Prostate gland (tissue), 2 donors: ENCODE measurements around the gene TMEM184A. TPM values are rescaled to one million over a fixed set of nuclear protein-coding genes. Genes with fewer than 3 reads are reported as not detected.

Experiments used
- DNase-seq: peaks from one replicate; pipeline ENCODE4 v3.0.0-alpha.2; 2019; ENCODE audit warnings: low spot score
- H3K27ac ChIP-seq, 2 donors: fragments of 200-600 bp; sonication (generic); 2 replicates each; pipeline ENCODE4 v1.5.1; 2017 to 2019
- H3K27me3 ChIP-seq: fragments of 200-600 bp; sonication (generic); replicated peaks from 2 replicates; pipeline ENCODE4 v1.5.1; 2019; ENCODE audit not compliant: insufficient read depth
- H3K36me3 ChIP-seq, 2 donors: fragments of 200-600 bp; sonication (generic); 1 replicate in 1 of 2; 2 replicates in 1 of 2; pipeline versions ENCODE4 v1.5.1 to v1.8.1; 2017 to 2019
- H3K4me1 ChIP-seq: fragments of 200-600 bp; sonication (generic); replicated peaks from 2 replicates; pipeline ENCODE4 v1.5.1; 2019
- H3K4me3 ChIP-seq, 2 donors: fragments of 200-600 bp; sonication (generic); 2 replicates each; pipeline ENCODE4 v1.5.1; 2017 to 2019
- H3K9me3 ChIP-seq: fragments of 200-600 bp; sonication (generic); 2 replicates; pipeline ENCODE4 v1.5.1; 2017
- POLR2A ChIP-seq: fragments of 450-650 bp; IDR thresholded peaks from one replicate; pipeline ENCODE4 v1.6.1; 2016; ENCODE audit warnings: antibody characterized with exemption, mild to moderate bottlenecking
- POLR2AphosphoS5 ChIP-seq: sonication (generic); formaldehyde crosslinking; IDR thresholded peaks from one replicate; pipeline ENCODE4 v1.6.1; 2017; ENCODE audit warnings: antibody characterized with exemption
- WGBS: methylation state at CpG from one replicate; pipeline ENCODE4 v1.1.5; 2018; 5-methylcytosine and 5-hydroxymethylcytosine counted together
- intact Hi-C: fragments of 100-400 bp; cut with DNase I; formaldehyde crosslinking; loops from one replicate; pipeline ENCODE4 v1.14.2; 2022
- total RNA-seq, 2 donors: library from RNA; depleted of rRNA; stranded (reverse); fragments of >200 nt; gene quantifications; one replicate each; pipeline ENCODE4 v1.1.0, GENCODE V29; 2016
- TF ChIP-seq, protein P1 (sequence below), 4 experiments: fragments of 200-600 bp in 2 of 4; fragments of 450-650 bp in 2 of 4; sonication (generic) in 2 of 4; IDR thresholded peaks; 1 replicate in 3 of 4; 2 replicates in 1 of 4; pipeline ENCODE4 v1.5.1; 2016 to 2019; ENCODE audit warnings: antibody characterized with exemption in 4 of 4, mild to moderate bottlenecking in 2 of 4, moderate library complexity in 2 of 4

The TMEM184A gene
- total RNA-seq, 2 donors from 2014 or later = 15.4 to 59.2 TPM

DNA sequence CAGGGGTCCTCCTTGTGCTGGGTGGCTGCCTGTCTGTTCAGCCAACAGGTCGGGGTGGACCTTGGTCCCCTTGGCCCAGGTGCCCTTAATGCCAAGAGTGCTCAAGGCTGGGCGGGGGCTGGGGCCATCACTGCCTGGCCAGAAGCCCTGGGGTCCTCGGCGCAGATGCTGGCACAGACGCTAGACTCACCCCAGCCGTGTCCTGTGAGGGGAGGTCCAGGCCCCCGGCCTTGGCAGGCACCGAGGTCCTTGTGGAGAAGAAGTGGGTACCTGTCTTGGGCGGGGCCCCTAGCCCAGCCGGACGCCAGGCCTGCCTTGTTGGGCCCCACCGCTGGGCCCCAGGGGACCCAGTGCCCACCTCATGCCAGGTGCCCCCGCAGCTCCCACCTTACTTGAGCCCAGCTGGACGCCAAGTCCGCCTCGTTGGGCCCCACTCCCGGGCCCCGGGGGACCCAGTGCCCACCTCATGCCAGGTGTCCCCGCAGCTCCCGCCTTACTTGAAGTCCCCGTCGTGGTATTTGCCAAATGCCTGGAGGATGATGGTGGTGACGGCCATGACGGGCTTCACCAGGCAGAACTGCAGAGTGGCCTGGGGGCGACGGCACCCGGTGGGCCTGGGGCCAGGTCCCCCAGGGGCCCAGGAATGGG, 6.5 kb downstream of the TMEM184A start:
- TF ChIP-seq, protein P1, sequence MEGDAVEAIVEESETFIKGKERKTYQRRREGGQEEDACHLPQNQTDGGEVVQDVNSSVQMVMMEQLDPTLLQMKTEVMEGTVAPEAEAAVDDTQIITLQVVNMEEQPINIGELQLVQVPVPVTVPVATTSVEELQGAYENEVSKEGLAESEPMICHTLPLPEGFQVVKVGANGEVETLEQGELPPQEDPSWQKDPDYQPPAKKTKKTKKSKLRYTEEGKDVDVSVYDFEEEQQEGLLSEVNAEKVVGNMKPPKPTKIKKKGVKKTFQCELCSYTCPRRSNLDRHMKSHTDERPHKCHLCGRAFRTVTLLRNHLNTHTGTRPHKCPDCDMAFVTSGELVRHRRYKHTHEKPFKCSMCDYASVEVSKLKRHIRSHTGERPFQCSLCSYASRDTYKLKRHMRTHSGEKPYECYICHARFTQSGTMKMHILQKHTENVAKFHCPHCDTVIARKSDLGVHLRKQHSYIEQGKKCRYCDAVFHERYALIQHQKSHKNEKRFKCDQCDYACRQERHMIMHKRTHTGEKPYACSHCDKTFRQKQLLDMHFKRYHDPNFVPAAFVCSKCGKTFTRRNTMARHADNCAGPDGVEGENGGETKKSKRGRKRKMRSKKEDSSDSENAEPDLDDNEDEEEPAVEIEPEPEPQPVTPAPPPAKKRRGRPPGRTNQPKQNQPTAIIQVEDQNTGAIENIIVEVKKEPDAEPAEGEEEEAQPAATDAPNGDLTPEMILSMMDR (IDR thresholded peaks at IDR 0.05) = no peak
- no peak for TF ChIP-seq POLR2AphosphoS5
- TF ChIP-seq POLR2A = no peak
- H3K36me3 ChIP-seq = no peaks in the 10 kb centered on the region
- intact Hi-C loops = loop anchor here (5.0 kb wide), 1 partner anchor 47 kb away; the partner anchor contains the start of gene INTS1
- no peaks in the 10 kb centered on the region for H3K27me3 ChIP-seq
- H3K4me1 ChIP-seq = no peaks in the 10 kb centered on the region
- DNase-seq = no peak
- WGBS = 92% methylated on average over 25 of the region's 27 CpGs
- H3K9me3 ChIP-seq = no peaks in the 10 kb centered on the region
- H3K27ac ChIP-seq = no peak overlapping the region
- no peak overlapping the region for H3K4me3 ChIP-seq

DNA sequence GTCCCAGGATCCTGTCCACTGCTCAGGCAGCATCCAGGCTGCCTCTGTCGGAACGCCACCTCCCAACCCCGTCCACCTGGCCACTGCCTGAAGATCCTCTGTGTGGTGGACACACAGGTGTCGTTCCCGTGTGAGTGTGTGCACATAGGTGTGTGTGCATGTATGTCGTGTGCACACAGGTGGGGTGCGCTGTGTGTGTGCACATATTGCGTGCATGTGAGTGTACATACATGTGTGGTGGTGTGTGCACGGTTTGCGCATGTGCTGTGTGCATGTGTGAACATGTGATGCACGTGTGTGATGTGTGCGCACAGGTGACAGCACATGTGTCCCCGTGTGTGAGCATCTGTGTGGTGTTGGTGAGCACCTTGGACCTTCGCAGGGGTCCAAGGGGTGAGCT, 7.1 kb downstream of the TMEM184A start:
- H3K27ac ChIP-seq = no peak overlapping the region
- WGBS = 84% methylated on average over 14 of the region's 14 CpGs
- no peaks in the 10 kb centered on the region for H3K36me3 ChIP-seq
- no peak overlapping the region for H3K4me3 ChIP-seq
- no peaks in the 10 kb centered on the region for H3K27me3 ChIP-seq
- intact Hi-C loops = no loop called here
- no peaks in the 10 kb centered on the region for H3K9me3 ChIP-seq
- TF ChIP-seq, protein P1 (IDR thresholded peaks at IDR 0.05) = no peak
- no peak for TF ChIP-seq POLR2AphosphoS5
- TF ChIP-seq POLR2A = no peak
- H3K4me1 ChIP-seq = no peaks in the 10 kb centered on the region
- no peak for DNase-seq

DNA sequence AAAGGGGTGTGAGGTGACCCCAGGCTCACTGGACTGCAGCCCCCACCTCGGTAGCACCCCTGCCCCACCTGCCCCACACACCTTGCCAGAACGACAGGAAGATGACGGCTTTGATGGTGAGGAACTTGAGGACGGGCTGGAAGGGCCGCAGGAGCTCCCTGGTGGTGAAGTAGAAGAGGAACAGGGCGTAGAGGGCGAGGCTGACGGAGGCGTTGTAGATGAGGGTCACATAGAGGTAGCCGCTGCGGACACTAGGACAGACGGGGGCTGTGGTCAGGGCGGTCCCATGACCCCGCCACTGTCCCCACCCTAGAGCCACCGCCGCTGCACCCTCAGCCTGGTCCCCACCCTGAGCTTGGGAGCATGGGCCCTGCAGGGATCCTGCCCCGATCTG, 7.6 kb downstream of the TMEM184A start:
- Histone ChIP-seq H3K36me3 (no peaks in the 10 kb centered on the region), H3K27ac (no peak overlapping the region), H3K9me3 (no peaks in the 10 kb centered on the region), H3K4me3 (no peak overlapping the region), H3K4me1 (no peaks in the 10 kb centered on the region), H3K27me3 (no peaks in the 10 kb centered on the region)
- WGBS = 74% methylated on average over 14 of the region's 17 CpGs
- intact Hi-C loops = no loop called here
- TF ChIP-seq, protein P1 (IDR thresholded peaks at IDR 0.05) = no peak
- TF ChIP-seq POLR2A (no peak), POLR2AphosphoS5 (no peak)
- DNase-seq = no peak

DNA sequence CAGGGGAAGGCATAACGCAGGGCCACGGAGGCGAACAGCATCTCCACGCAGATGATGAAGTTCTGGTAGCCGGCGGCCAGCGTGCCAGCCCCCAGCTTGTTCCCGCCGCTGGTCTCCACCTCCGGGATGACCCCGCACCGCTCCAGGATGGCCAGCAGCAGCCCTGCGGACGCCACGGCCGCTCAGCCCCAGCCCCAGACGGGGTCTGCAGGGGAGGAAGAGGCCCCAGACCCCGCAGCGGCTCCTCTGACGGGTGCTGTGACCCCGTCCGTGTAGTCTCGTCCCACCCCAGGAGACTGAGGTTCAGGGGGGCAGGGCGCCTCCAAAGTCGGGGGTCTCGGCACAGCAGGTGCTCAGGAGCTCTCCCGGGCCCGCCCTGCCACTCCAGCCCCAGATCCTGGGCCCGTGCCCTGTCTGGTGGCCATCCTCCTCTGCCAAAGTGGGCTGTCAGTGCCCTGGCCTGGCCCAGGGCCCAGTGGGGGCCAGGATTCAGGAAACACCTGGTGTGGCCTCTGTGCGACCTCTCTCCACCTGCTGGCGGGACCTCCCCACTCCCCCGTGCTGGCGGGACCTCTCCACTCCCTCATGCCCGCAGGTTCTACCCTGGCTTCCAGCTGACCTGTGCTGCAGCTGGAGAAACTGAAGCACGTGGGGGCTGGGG, 8.1 kb downstream of the TMEM184A start:
- Histone ChIP-seq H3K27me3 (no peaks in the 10 kb centered on the region), H3K27ac (no peak overlapping the region), H3K9me3 (no peaks in the 10 kb centered on the region), H3K4me1 (no peaks in the 10 kb centered on the region), H3K4me3 (no peak overlapping the region), H3K36me3 (no peaks in the 10 kb centered on the region)
- TF ChIP-seq, protein P1 (IDR thresholded peaks at IDR 0.05) = no peak
- TF ChIP-seq POLR2A (no peak), POLR2AphosphoS5 (no peak)
- DNase-seq = no peak
- intact Hi-C loops = no loop called here
- WGBS = 88% methylated on average over 34 of the region's 35 CpGs
